ENCODE measurements around the gene ZAR1L. TPM values are rescaled to one million over a fixed set of nuclear protein-coding genes. Genes with fewer than 3 reads are reported as not detected.

The ZAR1L gene
- total and polyA plus RNA-seq, 9 of the 15 experiments (the other 6 are each of a cell fraction or from before 2014, with no cell fraction given) = not detected

DNA sequence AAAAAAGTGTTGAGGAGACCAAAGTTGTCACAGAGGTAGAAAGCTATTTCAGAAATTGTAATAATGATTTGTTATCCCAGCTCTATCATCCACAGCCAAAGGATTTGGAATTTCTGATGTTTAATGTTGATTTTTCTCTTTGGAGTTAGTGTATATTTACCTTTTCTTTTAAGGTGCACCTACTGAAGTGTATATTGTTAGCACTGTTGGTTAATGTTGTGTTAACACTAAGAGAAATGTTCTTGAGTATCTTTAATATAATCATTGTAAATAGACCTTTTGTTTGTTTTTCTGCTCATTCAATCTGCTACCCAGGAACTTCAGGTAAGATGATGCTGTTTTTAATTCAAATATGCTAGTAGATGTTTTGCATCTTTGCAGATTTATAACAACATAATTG lies 57.5 kb downstream of the ZAR1L start (continued):
- no peak for TF ChIP-seq BHLHE40 (IDR thresholded peaks at IDR 0.05; ENCODE audit: low read length)
- TF ChIP-seq TEAD1 (CRISPR knock-in tag; IDR thresholded peaks at IDR 0.05) = no peak
- no peak for TF ChIP-seq ADNP (tag; IDR thresholded peaks at IDR 0.05)
- TF ChIP-seq NCOA1 (IDR thresholded peaks at IDR 0.05; ENCODE audit: low read depth) = no peak
- TF ChIP-seq BRF2 (IDR thresholded peaks at IDR 0.05; ENCODE audit: borderline replicate concordance, insufficient read depth, insufficient read length) = no peak
- TF ChIP-seq ZNF174 (CRISPR knock-in tag; IDR thresholded peaks at IDR 0.05) = no peak
- no peak for TF ChIP-seq TAF9B (IDR thresholded peaks at IDR 0.05; ENCODE audit: partially characterized antibody)
- no peak for TF ChIP-seq ZNF445 (CRISPR knock-in tag; IDR thresholded peaks at IDR 0.05; ENCODE audit: low read depth)
- no peak for TF ChIP-seq NR2C1 (IDR thresholded peaks at IDR 0.05)
- TF ChIP-seq NR2C1 (tag; IDR thresholded peaks at IDR 0.05) = no peak
- no peak for TF ChIP-seq TCF15 (CRISPR knock-in tag; IDR thresholded peaks at IDR 0.05)
- TF ChIP-seq, protein P1, sequence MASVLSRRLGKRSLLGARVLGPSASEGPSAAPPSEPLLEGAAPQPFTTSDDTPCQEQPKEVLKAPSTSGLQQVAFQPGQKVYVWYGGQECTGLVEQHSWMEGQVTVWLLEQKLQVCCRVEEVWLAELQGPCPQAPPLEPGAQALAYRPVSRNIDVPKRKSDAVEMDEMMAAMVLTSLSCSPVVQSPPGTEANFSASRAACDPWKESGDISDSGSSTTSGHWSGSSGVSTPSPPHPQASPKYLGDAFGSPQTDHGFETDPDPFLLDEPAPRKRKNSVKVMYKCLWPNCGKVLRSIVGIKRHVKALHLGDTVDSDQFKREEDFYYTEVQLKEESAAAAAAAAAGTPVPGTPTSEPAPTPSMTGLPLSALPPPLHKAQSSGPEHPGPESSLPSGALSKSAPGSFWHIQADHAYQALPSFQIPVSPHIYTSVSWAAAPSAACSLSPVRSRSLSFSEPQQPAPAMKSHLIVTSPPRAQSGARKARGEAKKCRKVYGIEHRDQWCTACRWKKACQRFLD (CRISPR knock-in tag; IDR thresholded peaks at IDR 0.05) = no peak
- TF ChIP-seq SIRT6 (IDR thresholded peaks at IDR 0.05; ENCODE audit: low read depth, low read length) = no peak
- TF ChIP-seq JUN (IDR thresholded peaks at IDR 0.05; ENCODE audit: borderline replicate concordance, low read depth, low read length) = no peak
- no peak for TF ChIP-seq JUN (CRISPR knock-in tag; IDR thresholded peaks at IDR 0.05; ENCODE audit: borderline replicate concordance)

Data from K562 (cell line).